Panc1 (cell line): ENCODE measurements around the gene LGALS14. TPM values are rescaled to one million over a fixed set of nuclear protein-coding genes. Genes with fewer than 3 reads are reported as not detected.

Experiments
- ATAC-seq: fragments of 200-7000 bp; cut with Tn5 transposase; 2 replicates; pipeline ENCODE4 v1.9.1; 2020; ENCODE audit warnings: mild to moderate bottlenecking, moderate library complexity
- BruUV-seq: library from RNA; stranded (reverse); fragments of 400-500 nt; replicated peaks from 2 replicates; lab custom pipeline; 2021; lab: Mats Ljungman, UMichigan
- CTCF ChIA-PET: fragments of 300-600 bp; sonication (Branson Sonifier 250); formaldehyde crosslinking; loops from one replicate; lab custom pipeline; 2022; ENCODE audit warnings: antibody characterized with exemption; lab: Charles Lee
- POLR2A ChIA-PET: fragments of 300-600 bp; sonication (Branson Sonifier 250); formaldehyde crosslinking; loops from one replicate; lab custom pipeline; 2022; ENCODE audit warnings: antibody characterized with exemption; lab: Charles Lee
- DNase-seq: peaks from one replicate; pipeline ENCODE4 v3.0.0-alpha.2; 2010; ENCODE audit warnings: low read depth, low spot score
- H3K27ac ChIP-seq: 2 replicates; pipeline ENCODE4 v1.5.1; 2011; ENCODE audit warnings: mild to moderate bottlenecking, low read length, inconsistent platforms
- H3K27me3 ChIP-seq: fragments of 200-500 bp; sonication (Bioruptor generic); 2 replicates; pipeline ENCODE4 v1.6.0; 2014; ENCODE audit warnings: low read length, inconsistent platforms; ENCODE audit not compliant: control insufficient read depth, insufficient read depth
- H3K36me3 ChIP-seq: fragments of 200-500 bp; sonication (Bioruptor generic); 2 replicates; pipeline ENCODE4 v1.5.1; 2014; ENCODE audit warnings: inconsistent platforms, mild to moderate bottlenecking, low read length, moderate library complexity; ENCODE audit not compliant: control insufficient read depth, insufficient read depth
- H3K4me1 ChIP-seq: 2 replicates; pipeline ENCODE4 v1.5.1; 2011; ENCODE audit warnings: inconsistent platforms, mild to moderate bottlenecking, low read length, moderate library complexity; ENCODE audit not compliant: control insufficient read depth, insufficient read depth
- H3K4me3 ChIP-seq, 2 experiments: 2 replicates each; pipeline ENCODE4 v1.5.1; 2011 to 2012; ENCODE audit warnings: low read depth in 2 of 2, low read length in 2 of 2, mild to moderate bottlenecking in 2 of 2, inconsistent platforms in 1 of 2, moderate library complexity in 1 of 2
- H3K9me3 ChIP-seq: fragments of 200-500 bp; sonication (Bioruptor generic); 2 replicates; pipeline ENCODE4 v1.5.1; 2014; ENCODE audit warnings: low read depth, mild to moderate bottlenecking, inconsistent platforms, low read length, moderate library complexity; ENCODE audit not compliant: control insufficient read depth, insufficient read depth
- POLR2AphosphoS5 ChIP-seq: IDR thresholded peaks from 2 replicates; pipeline ENCODE4 v1.6.1; 2012; ENCODE audit warnings: mild to moderate bottlenecking, low read depth, low read length, moderate library complexity
- REST ChIP-seq, 2 experiments: IDR thresholded peaks; 2 replicates each; pipeline ENCODE4 v1.6.1; 2011 to 2012; ENCODE audit warnings: low read depth in 2 of 2, control low read depth in 1 of 2, low read length in 1 of 2, mild to moderate bottlenecking in 1 of 2, moderate library complexity in 1 of 2; ENCODE audit not compliant: insufficient read depth in 1 of 2
- SIN3A ChIP-seq: IDR thresholded peaks from 2 replicates; pipeline ENCODE4 v1.6.1; 2012; ENCODE audit warnings: low read depth, mild to moderate bottlenecking, low read length, moderate library complexity, borderline replicate concordance; ENCODE audit not compliant: insufficient read depth
- TCF7L2 ChIP-seq: IDR thresholded peaks from 2 replicates; pipeline ENCODE4 v1.6.1; 2011; ENCODE audit warnings: mild to moderate bottlenecking, low read depth, low read length, inconsistent platforms
- in situ Hi-C: cut with HindIII; loops from 2 replicates; pipeline ENCODE4 v1.10.0; 2016; ENCODE audit warnings: low sequenced_read_pairs, low pct_unique_long_range_greater_than_20kb
- intact Hi-C: fragments of 100-400 bp; cut with micrococcal nuclease; formaldehyde crosslinking; loops from one replicate; pipeline ENCODE4 v1.10.0; 2022; ENCODE audit not compliant: unreplicated experiment
- total RNA-seq: library from RNA; stranded (reverse); gene quantifications from one replicate; pipeline ENCODE4 v1.2.1, GENCODE V29; 2021; ENCODE audit not compliant: unreplicated experiment
- TF ChIP-seq, protein P1 (sequence below): fragments of 450-650 bp; IDR thresholded peaks from 2 replicates; pipeline ENCODE4 v1.5.1; 2017; ENCODE audit warnings: mild to moderate bottlenecking

LGALS14 gene
- total RNA-seq, 1 experiment from 2014 or later: not detected

- DNase-seq (no peak), ATAC-seq (no peak)
- ChIA-PET POLR2A (no interaction called here), CTCF (interaction anchor here (1.0 to 1.1 kb wide), 3 partner anchors 9 to 140 kb away, joined by 3 to 8 read pairs (median 3); partner anchors contain the start of gene EID2)
- peaks cover 54% of the 10 kb centered on the region for H3K27me3 ChIP-seq
- in situ Hi-C loops: no loop called here
- no TSS peak for BruUV-seq
- H3K4me1 ChIP-seq: peaks cover 11% of the 10 kb centered on the region
- no peak for TF ChIP-seq POLR2AphosphoS5
- TF ChIP-seq SIN3A: no peak
- TF ChIP-seq, protein P1, sequence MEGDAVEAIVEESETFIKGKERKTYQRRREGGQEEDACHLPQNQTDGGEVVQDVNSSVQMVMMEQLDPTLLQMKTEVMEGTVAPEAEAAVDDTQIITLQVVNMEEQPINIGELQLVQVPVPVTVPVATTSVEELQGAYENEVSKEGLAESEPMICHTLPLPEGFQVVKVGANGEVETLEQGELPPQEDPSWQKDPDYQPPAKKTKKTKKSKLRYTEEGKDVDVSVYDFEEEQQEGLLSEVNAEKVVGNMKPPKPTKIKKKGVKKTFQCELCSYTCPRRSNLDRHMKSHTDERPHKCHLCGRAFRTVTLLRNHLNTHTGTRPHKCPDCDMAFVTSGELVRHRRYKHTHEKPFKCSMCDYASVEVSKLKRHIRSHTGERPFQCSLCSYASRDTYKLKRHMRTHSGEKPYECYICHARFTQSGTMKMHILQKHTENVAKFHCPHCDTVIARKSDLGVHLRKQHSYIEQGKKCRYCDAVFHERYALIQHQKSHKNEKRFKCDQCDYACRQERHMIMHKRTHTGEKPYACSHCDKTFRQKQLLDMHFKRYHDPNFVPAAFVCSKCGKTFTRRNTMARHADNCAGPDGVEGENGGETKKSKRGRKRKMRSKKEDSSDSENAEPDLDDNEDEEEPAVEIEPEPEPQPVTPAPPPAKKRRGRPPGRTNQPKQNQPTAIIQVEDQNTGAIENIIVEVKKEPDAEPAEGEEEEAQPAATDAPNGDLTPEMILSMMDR: no peak
- no peak for TF ChIP-seq REST (IDR thresholded peaks at IDR 0.05; ENCODE audit: insufficient read depth in 1 of 2, low read depth in 2 of 2, low read length in 1 of 2)
- no peak for TF ChIP-seq TCF7L2
- H3K4me3 ChIP-seq: no peak overlapping the region
- no peak overlapping the region for H3K27ac ChIP-seq
- no peaks in the 10 kb centered on the region for H3K36me3 ChIP-seq
- H3K9me3 ChIP-seq: no peaks in the 10 kb centered on the region
- intact Hi-C loops: no loop called here
Measured at GRCh38 chr19:39680593-39680992, 23.7 kb upstream of the LGALS14 start.

DNA sequence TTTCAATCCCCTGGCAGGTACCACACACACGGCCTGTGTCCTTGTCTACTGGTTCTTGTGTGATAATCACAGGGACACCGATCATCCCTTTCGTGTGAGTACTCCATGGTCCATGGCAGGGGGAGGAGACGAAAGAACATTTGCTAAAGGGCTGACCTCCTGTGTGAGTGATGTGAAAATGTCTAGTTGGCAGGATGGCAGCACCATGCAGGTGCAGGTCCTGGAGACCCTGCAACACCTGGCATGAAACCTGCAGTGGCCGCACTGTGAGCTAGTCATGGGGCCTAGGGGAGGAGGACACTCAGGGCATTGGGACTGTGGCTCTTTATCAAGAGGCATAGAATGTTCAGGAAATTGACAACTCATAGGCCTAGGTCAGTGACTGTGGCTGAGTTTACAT, 22.9 kb upstream of the LGALS14 start:
- H3K4me1 ChIP-seq: peaks cover 11% of the 10 kb centered on the region
- DNase-seq (no peak), ATAC-seq (no peak)
- TF ChIP-seq REST (IDR thresholded peaks at IDR 0.05; ENCODE audit: insufficient read depth in 1 of 2, low read depth in 2 of 2, low read length in 1 of 2): no peak
- TF ChIP-seq, protein P1: no peak
- no peak for TF ChIP-seq TCF7L2
- no peak for TF ChIP-seq POLR2AphosphoS5
- no peak for TF ChIP-seq SIN3A
- H3K4me3 ChIP-seq: no peak overlapping the region
- H3K36me3 ChIP-seq: no peaks in the 10 kb centered on the region
- ChIA-PET CTCF (interaction anchor here (0.5 to 1.5 kb wide), 4 partner anchors 86 to 1077 kb away, joined by 3 to 6 read pairs (median 4); no protein-coding TSS in a partner anchor), POLR2A (interaction anchor here (0.6 kb wide), 3 partner anchors 9 to 245 kb away, joined by 3 to 4 read pairs (median 3); partner anchors contain the start of genes EID2B and RPS16)
- peaks cover 57% of the 10 kb centered on the region for H3K27me3 ChIP-seq
- no peaks in the 10 kb centered on the region for H3K9me3 ChIP-seq
- in situ Hi-C loops: no loop called here
- intact Hi-C loops: no loop called here
- BruUV-seq: no TSS peak
- H3K27ac ChIP-seq: no peak overlapping the region
